Measurements from ENCODE around the gene LONP2. TPM values are rescaled to one million over a fixed set of nuclear protein-coding genes. Genes with fewer than 3 reads are reported as not detected.

The LONP2 gene
- total RNA-seq, 4 donors from 2014 or later = 37.3 to 52.0 (median 47.0) TPM

DNA sequence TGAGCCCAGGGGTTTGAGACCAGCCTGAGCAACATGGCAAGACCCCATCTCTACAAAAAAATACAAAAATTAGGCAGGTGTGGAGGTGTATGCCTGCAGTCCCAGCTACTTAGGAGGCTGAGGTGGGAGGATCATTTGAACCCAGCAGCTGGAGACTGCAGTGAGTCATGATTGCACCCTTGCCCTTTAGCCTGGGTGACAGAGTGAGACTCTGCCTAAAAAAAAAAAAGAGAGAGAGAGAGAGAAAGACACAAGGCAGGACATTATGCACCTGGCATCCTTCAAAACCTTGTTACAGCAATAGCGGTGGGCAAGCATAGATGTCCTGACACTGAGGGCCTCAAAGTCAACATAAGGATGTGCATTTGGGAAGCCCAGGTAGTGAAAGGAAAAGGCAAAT, 161.1 kb downstream of the LONP2 start:
- intact Hi-C loops (cut with DNase I; ENCODE audit: low total_unique reads) = no loop called here
- H3K4me3 ChIP-seq (ENCODE audit: low read depth, poor library complexity, severe bottlenecking) = no peak overlapping the region
- no peak for TF ChIP-seq POLR2A (IDR thresholded peaks at IDR 0.05)
- TF ChIP-seq, protein P1, sequence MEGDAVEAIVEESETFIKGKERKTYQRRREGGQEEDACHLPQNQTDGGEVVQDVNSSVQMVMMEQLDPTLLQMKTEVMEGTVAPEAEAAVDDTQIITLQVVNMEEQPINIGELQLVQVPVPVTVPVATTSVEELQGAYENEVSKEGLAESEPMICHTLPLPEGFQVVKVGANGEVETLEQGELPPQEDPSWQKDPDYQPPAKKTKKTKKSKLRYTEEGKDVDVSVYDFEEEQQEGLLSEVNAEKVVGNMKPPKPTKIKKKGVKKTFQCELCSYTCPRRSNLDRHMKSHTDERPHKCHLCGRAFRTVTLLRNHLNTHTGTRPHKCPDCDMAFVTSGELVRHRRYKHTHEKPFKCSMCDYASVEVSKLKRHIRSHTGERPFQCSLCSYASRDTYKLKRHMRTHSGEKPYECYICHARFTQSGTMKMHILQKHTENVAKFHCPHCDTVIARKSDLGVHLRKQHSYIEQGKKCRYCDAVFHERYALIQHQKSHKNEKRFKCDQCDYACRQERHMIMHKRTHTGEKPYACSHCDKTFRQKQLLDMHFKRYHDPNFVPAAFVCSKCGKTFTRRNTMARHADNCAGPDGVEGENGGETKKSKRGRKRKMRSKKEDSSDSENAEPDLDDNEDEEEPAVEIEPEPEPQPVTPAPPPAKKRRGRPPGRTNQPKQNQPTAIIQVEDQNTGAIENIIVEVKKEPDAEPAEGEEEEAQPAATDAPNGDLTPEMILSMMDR (IDR thresholded peaks at IDR 0.05) = no peak
- WGBS, 2 donors = 94 to 100% methylated on average over 1 of the region's 1 CpG
- no peak for DNase-seq (ENCODE audit: low spot score in 2 of 2)

GRCh38 chr16:48405907-48406306, 161.8 kb downstream of the LONP2 start:
- no peak overlapping the region for H3K4me3 ChIP-seq (ENCODE audit: low read depth, poor library complexity, severe bottlenecking)
- WGBS, 2 donors = 91 to 97% methylated on average over 4 of the region's 4 CpGs
- intact Hi-C loops (cut with DNase I; ENCODE audit: low total_unique reads) = no loop called here
- TF ChIP-seq POLR2A (IDR thresholded peaks at IDR 0.05) = no peak
- TF ChIP-seq, protein P1 (IDR thresholded peaks at IDR 0.05) = no peak
- no peak for DNase-seq (ENCODE audit: low spot score in 2 of 2)

Other genes starting within 250 kb of the LONP2 start
- gene ABCC12, start 88.3 kb upstream of the LONP2 start, total RNA-seq = under 1 TPM in 1 of 4 donors, not detected in 3; 0.16 TPM
- under 1 TPM in 2 of 4 donors, not detected in 2; 0.32 to 0.52 TPM for gene ABCC11, start 3.2 kb downstream of the LONP2 start, total RNA-seq
- gene SIAH1, start 141.1 kb downstream of the LONP2 start, total RNA-seq = 10 to 100 TPM; 20.6 to 37.6 (median 34.4) TPM